CD4-positive, alpha-beta T cell treated with Interleukin-15 for 1 hour (primary cell): Measurements from ENCODE around the gene KCNMB4.
"Not testable (repeated sequence)": the region's sequence is repeated elsewhere in the genome, so short reads cannot be mapped to it uniquely, and the experiment has no call there.

Experiments
- DNase-seq: peaks from one replicate; pipeline ENCODE4 v3.0.0-alpha.2; 2020

The KCNMB4 gene

DNA sequence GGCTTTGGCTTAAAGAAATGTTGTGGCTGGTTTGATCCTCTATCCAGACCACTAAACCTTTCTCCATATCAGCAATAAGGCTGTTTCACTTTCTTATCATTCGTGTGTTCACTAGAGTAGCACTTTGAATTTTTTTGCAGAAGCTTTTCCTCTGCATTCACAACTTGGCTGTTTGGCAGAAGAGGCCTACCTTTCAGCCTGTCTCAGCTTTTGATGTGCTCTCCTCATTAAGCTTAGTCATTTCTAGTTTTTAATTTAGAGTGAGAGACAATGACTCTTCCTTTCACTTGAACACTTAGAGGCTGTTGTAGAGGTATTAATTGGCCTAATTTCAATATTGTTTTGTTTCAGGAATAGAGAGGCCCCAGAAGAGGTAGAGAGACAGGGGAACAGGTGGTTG, 13.8 kb downstream of the KCNMB4 start:
- DNase-seq = no peak

DNA sequence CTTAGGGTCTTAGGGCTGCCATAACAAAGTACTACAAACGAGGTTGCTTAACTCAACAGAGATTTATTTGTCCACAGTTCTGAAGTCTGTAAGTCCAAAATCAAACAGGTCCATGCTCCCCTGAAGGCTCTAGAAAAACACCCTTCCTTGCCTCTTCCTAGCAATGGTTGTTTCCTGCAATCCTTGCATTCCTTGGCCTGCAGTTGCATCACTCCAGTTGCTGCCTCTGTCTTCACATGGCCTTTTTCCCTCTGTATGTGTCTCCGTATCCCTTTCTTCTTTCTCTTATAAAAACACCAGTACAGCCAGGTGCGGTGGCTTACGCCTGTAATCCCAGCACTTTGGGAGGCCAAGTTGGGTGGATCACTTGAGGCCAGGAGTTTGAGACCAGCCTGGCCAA, 17.4 kb downstream of the KCNMB4 start:
- no peak for DNase-seq

GRCh38 chr12:70383886-70384285, 17.8 kb downstream of the KCNMB4 start:
- no peak for DNase-seq

DNA sequence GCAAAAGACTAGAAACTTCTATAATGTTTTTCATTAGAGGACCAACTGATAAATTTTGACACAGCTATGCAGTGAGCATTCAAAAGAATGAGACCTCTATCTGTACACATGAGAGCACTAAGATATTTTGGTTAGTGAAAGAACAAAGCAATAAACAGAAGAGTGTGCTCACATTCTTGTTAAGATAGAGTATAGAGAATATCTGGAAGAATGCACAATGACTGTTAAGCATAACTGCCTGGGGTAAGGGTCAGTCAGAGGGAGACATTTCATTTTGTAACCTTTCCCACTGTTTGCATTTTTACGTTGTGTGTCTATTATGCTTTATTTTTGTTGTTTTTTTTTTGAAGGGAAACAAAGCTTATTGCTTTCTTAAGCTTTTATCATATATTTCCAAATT, 20.7 kb downstream of the KCNMB4 start:
- no peak for DNase-seq

DNA sequence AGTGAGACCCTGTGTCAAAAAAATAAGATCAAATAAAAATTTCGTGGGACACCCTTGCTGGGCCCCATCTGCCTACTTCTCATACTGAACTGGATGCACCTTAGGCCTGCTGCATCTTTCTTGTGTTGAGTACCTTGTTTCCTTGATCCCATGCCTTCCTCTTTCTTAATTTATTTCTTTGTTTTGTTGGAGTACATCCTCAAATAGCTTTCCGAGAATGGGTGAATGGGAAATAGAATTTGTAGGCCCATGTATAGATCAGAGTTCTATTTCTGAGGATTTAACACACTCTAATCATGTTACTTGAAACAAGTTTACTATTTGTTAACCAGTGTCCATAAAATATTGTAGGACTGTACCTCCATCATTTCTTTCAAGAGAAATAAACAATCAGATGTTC, 23.6 kb downstream of the KCNMB4 start:
- no peak for DNase-seq

DNA sequence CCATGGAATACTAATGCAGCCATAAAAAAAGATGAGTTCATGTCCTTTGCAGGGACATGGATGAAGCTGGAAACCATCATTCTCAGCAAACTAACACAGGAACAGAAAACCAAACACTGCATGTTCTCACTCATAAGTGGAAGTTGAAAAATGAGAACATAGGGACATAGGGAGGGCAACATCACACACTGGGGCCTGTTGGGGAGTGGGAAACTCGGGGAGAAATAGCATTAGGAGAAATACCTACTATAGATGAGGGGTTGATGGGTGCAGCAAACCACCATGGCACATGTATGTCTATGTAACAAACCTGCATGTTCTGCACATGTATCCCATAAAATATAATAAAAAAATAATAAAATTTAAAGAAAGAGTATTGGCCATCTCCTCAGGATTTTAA, 26.5 kb downstream of the KCNMB4 start:
- DNase-seq = not testable (repeated sequence)

DNA sequence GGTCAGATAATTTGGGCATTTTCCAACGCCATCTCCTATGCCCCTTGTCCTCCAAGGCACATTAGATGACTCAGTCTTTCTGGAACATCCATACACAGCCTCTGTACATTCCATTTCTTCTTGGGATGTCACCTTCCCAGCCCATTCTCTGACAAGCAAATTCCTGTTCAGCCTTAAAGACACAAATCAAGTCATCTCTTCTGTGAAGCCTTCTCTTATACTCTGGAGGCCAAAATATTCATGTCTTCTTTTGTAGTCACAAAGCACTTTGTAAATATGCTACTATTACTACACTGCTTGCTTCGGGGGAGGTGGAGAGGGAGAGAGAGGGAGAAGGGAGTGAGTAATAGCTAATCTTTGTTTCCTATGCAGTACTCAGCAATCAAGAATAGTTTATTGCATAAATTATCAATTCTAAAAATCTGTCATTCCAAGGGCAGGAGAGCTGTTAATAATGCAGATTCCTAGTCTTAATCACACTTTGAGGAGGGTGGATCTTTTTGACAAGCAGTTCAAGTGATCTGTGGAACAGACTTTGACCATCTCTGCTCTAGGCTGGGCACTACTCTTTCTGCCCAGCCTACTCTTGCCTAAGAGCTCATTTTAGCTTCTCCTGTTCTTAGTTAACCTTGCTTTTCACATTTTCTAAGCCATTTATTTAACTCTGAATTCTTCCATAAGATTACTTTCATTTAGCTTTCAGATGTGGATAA, 27.9 kb downstream of the KCNMB4 start:
- no peak for DNase-seq

DNA sequence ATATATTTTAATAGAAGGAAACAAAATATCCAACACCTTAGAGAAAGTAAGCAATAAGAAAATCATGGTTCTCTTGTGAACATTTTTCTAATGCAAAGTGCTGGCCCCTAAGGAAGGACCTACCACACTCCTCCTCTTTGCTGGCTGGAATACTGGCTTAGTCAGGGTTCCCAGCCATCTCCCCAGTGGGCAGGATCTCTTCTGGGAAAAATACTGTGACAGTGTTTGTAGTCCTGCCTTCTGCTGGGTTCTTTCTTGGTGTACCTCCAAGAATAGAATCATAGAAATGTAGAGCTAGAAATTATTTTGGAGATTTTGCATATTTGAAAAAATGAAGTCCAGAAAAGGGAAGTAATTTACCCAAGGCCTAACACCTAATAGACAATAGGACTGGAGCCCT, 31.9 kb downstream of the KCNMB4 start:
- no peak for DNase-seq

GRCh38 chr12:70398862-70399261, 32.8 kb downstream of the KCNMB4 start:
- no peak for DNase-seq

DNA sequence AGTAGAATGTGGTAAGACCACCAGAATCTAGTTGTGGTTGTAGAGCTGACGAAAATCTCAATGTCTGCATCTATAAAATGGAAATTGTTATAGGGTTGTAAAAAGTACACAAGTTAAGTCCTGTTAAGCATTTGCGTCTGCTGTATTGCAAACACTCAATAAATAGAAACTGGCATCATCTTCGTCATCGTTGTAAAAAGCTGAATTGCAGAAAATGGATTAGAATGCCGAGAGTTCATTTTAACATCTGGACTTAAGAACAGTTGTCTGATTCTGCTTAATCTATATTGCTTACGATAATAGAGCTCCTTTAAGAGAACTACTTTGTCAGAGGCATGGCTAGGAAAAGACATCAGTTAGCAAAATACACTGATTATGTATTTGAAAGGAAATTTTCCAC, 33.2 kb downstream of the KCNMB4 start:
- no peak for DNase-seq

DNA sequence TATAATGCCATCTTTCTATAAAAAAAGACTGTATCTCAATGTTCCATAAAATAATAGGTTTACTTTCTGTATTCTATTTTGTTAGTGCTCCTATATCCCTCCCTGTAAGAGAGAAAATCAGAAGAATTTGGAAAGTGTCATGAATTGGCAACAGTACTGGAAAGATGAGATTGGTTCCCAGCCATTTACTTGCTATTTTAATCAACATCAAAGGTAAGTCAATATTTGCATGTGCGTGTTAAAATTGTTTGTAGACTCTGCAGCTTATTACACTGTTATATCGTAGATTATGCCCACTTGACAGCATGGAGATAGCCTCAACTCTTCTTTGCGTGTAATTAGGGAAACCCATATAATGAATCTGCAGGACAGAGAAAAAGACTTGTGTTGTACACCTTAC, 34.0 kb downstream of the KCNMB4 start:
- no peak for DNase-seq

DNA sequence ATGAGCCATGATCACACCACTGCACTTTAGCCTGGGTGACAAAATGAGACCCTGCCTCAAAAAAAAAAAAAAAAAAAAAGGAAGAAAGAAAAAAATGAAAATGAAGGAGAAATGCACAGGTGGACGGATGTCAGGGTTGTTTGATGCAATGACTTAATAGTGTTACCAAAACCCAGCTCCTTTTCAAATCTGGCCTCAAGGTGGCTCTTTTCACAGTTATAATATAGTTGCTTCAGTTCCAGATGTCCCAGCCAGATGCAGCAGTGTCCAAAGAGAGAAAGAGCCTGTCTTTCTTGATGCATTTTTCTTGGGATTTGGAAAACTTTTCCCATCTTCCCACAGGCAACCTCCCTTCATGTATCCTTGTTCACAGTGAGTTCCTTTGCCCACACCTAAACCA, 36.5 kb downstream of the KCNMB4 start:
- no peak for DNase-seq

DNA sequence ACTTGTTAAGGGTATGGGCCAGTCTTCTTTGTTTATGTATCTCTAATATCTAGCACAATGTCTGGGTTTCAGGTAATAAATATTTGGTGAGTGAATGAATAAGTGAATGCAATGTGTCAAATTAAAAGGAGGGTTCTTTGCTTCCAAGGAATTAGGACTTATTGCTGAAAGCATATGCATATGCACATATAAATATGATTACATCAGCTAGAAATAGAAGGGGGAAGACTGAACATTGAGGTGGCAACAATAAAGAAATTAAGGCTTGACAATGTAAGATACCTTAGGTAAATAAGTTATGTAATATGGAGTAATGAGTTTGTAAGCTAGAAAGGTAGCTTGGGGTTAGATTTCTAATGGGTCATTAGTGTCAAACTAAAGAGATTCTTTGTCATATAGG, 37.7 kb downstream of the KCNMB4 start:
- no peak for DNase-seq

- no peak for DNase-seq
Measured at GRCh38 chr12:70408004-70408790, 42.1 kb downstream of the KCNMB4 start.

DNA sequence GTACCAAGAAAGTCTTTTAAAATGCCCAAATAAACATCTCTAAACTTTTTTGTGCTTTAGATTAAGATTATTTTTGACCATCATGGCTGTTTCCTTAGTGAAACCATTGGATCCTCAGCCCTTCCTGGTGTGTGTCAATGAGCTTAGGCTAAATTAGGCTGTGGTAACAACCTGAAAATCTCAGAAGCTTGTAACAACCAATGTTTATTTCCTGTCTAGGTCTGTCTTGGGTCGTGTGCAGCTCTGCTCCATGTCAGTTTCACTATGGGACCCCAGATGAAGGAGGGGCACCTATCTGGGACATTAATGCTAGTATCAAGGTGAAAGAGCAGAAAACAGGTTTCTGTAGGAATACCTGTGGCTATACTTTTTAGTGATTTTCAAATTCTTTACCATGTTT, 49.9 kb downstream of the KCNMB4 start:
- no peak for DNase-seq

DNA sequence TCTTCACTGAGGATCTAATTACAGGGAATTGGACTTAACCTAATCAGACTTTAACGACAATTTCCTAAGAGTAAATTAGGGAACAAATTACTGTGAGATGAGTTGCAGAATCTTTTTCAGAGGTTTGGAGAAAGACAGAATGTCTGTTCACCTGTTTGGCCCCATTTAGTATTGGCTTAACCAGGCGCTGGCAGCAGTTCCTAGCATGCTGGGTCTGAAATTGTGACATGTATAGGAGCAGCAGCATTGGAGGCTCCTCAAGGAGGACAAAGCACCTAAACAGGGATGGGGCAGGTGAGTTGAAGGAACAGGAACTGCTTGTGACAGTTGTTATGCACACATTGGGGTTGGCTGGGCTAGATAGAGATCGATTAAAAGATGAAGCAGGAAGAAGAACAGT, 51.0 kb downstream of the KCNMB4 start:
- no peak for DNase-seq

GRCh38 chr12:70418101-70418500, 52.0 kb downstream of the KCNMB4 start:
- no peak for DNase-seq

DNA sequence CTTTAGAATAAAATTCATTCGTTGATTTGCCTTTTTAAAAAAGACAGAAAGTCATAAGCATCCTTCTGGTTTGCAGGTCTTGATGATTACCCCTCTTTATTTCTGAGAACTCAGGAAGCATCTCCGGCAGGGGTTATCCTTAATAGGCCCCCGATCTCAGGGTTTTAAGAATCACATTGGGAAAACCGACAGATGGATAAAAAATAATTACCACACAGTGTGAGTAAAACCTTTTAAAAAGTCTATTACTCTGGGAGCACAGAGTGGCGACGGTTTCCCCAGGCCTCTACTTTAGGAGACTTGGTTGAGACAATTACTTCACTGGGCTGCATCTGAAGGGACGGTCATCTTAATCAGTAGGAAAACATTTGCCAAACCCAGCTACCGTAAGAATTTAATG, 56.5 kb downstream of the KCNMB4 start:
- no peak for DNase-seq

DNA sequence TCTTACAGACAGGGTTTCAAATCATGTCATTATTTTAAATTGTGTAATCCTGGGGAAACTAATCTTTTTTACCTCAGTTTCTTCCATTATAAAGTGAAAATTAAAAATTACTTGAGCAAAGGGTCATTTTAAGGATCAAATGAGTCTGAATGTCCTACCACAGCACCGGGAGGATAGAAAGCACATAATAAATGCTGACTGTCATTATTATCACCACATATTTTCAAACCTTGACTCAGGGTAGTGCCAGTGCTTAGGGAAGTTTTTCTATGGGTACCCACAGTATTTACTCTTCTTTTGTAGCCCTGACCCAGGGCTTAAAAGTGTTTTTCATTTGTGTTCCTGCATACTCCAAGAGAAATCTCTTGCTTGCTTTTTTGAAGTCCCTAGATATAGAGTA, 60.5 kb downstream of the KCNMB4 start:
- DNase-seq = no peak

DNA sequence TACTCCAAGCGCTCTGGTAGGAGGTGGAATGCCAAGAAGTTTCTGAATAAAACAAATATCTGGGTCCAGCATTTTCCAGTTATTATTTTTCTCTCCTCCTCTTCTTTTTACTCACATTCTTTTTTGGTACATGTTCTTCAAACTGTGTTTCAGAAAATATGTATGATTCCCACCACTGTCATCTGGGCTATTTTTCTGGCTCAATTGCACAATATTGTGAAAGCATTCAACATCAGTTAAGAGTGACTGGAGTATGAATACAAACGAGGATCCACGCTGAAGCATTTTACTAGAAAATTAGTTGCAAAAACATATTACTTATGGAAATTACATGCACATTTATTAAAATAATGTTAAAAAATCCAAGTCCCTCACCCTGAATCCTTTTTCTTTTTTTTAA, 61.5 kb downstream of the KCNMB4 start:
- DNase-seq = no peak

DNA sequence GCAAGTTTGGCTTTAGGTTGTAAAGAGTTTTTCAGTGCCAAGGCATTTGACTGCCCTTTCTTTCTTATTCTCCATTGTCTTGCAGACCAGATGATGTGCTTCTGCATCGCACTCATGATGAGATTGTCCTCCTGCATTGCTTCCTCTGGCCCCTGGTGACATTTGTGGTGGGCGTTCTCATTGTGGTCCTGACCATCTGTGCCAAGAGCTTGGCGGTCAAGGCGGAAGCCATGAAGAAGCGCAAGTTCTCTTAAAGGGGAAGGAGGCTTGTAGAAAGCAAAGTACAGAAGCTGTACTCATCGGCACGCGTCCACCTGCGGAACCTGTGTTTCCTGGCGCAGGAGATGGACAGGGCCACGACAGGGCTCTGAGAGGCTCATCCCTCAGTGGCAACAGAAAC, 64.3 kb downstream of the KCNMB4 start:
- DNase-seq = no peak

GRCh38 chr12:70436836-70437235, 70.7 kb downstream of the KCNMB4 start:
- DNase-seq = no peak

DNA sequence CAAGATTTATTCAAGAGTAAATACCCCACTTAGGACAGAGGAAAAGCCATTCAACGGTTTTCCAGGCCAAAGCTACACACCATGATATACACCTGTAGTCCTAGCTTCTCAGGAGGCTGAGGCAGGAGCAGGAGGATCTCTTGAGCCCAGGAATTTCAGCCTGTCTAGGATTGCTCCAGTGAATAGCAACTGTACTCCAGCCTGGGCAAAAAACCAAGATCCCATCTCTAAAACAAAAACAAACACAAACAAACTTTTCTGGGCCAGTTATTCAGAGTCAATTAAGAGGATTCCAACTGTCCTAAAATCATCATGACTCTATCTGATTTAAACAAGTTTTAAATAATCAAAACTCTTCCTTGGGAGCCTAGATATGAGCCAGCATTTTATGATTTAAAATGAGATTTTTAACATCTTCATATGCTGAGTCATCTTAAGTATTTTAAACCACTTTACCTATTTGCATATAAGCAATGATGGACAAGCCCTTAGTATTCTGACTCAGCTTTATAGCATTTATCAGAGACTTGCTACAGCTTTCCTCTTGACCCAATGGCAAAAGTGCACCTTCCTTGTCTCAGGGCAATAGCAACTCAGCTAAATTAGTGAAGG, 77.1 kb downstream of the KCNMB4 start:
- no peak for DNase-seq

DNA sequence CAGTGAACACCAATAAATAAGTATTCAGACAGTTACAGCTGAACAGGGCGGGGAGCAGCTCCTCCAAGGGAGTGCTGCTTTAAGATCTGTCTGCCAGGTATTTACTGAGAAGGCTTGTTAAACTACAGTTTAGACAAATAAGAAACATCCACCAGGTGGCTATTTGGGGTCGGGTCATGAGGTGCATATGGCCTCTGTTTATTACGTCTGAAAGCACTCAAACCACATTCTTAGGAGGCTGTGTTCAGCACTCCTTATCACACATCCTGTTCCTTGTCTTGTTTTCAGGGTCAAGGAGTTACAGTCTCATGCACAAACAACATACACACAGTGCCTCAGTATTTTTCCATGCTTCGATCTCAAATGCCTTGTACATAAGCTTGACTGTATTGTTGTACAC, 78.8 kb downstream of the KCNMB4 start:
- no peak for DNase-seq
